Neural cell (in vitro differentiated cells): ENCODE data around the gene AMIGO2. TPM values are rescaled to one million over a fixed set of nuclear protein-coding genes. Genes with fewer than 3 reads are reported as not detected.

ENCODE experiments used
- H2AFZ ChIP-seq: fragments of 200-600, 300-800 bp; sonication (generic), shearing (Covaris generic); 2 replicates; pipeline ENCODE4 v1.6.0; 2014; ENCODE audit warnings: low read depth, mild to moderate bottlenecking, antibody characterized with exemption, low read length, moderate library complexity
- H3F3A ChIP-seq: fragments of 200-600 bp; shearing (Covaris generic); 2 replicates; pipeline ENCODE4 v1.6.1; 2016; ENCODE audit warnings: mild to moderate bottlenecking, moderate library complexity, mixed read lengths, antibody characterized with exemption, low read length; ENCODE audit not compliant: insufficient read depth, poor library complexity, severe bottlenecking
- H3K27ac ChIP-seq: fragments of 200-600, 300-800 bp; sonication (generic), shearing (Covaris generic); 2 replicates; pipeline ENCODE4 v1.5.1; 2014; ENCODE audit warnings: mild to moderate bottlenecking, low read length, moderate library complexity
- H3K27me3 ChIP-seq: fragments of 300-800, 200-600 bp; sonication (generic), shearing (Covaris generic); 2 replicates; pipeline ENCODE4 v1.6.0; 2014; ENCODE audit warnings: mild to moderate bottlenecking, low read depth, low read length, moderate library complexity; ENCODE audit not compliant: insufficient read depth
- H3K36me3 ChIP-seq: fragments of 300-800, 200-600 bp; sonication (generic), shearing (Covaris generic); 2 replicates; pipeline ENCODE4 v1.5.1; 2014; ENCODE audit warnings: mild to moderate bottlenecking, antibody characterized with exemption, low read length, moderate library complexity; ENCODE audit not compliant: insufficient read depth
- H3K4me2 ChIP-seq: fragments of 300-800, 200-600 bp; sonication (generic), shearing (Covaris generic); 2 replicates; pipeline ENCODE4 v1.6.0; 2014; ENCODE audit warnings: mild to moderate bottlenecking, low read length
- H3K4me3 ChIP-seq: fragments of 300-800, 200-600 bp; sonication (generic), shearing (Covaris generic); 2 replicates; pipeline ENCODE4 v1.5.1; 2014; ENCODE audit warnings: mild to moderate bottlenecking, low read length, moderate library complexity
- H3K79me2 ChIP-seq: fragments of 200-600 bp; shearing (Covaris generic); replicated peaks from 2 replicates; pipeline ENCODE4 v1.6.0; 2014; ENCODE audit warnings: mild to moderate bottlenecking, low read length, moderate library complexity; ENCODE audit not compliant: insufficient read depth
- H3K9ac ChIP-seq: fragments of 300-800, 200-600 bp; sonication (generic), shearing (Covaris generic); 2 replicates; pipeline ENCODE4 v1.6.1; 2016; ENCODE audit warnings: mild to moderate bottlenecking, low read length, mixed read lengths
- H3K9me2 ChIP-seq: fragments of 200-600 bp; shearing (Covaris generic); 2 replicates; pipeline ENCODE4 v1.6.1; 2016; ENCODE audit warnings: mild to moderate bottlenecking, low read length, mixed read lengths; ENCODE audit not compliant: insufficient read depth
- H3K9me3 ChIP-seq: fragments of 200-600, 300-800 bp; sonication (generic), shearing (Covaris generic); 2 replicates; pipeline ENCODE4 v1.6.1; 2016; ENCODE audit warnings: mild to moderate bottlenecking, mixed run types, low read length, moderate library complexity, mixed read lengths
- H4K20me1 ChIP-seq: fragments of 200-600 bp; shearing (Covaris generic); 2 replicates; pipeline ENCODE4 v1.6.1; 2016; ENCODE audit warnings: mild to moderate bottlenecking, mixed run types; ENCODE audit not compliant: insufficient read depth
- EP300 ChIP-seq: fragments of 450-650 bp; conservative IDR thresholded peaks from 2 replicates; pipeline ENCODE4 v1.6.1; 2014; ENCODE audit warnings: antibody characterized with exemption, mild to moderate bottlenecking, moderate library complexity; ENCODE audit not compliant: poor library complexity, severe bottlenecking
- EZH2 ChIP-seq: fragments of 200-600, 300-800 bp; shearing (Covaris generic), sonication (generic); IDR thresholded peaks from 2 replicates; pipeline ENCODE4 v1.6.1; 2014; ENCODE audit warnings: antibody characterized with exemption, low read length, borderline replicate concordance, mild to moderate bottlenecking; ENCODE audit not compliant: insufficient read depth, poor library complexity, severe bottlenecking
- MXI1 ChIP-seq: fragments of 450-650 bp; conservative IDR thresholded peaks from 2 replicates; pipeline ENCODE4 v1.6.1; 2014; ENCODE audit warnings: antibody characterized with exemption, mild to moderate bottlenecking; ENCODE audit not compliant: poor library complexity, severe bottlenecking
- POLR2AphosphoS5 ChIP-seq: IDR thresholded peaks from 2 replicates; pipeline ENCODE4 v1.6.1; 2012
- RAD21 ChIP-seq: fragments of 450-650 bp; conservative IDR thresholded peaks from 2 replicates; pipeline ENCODE4 v1.6.1; 2014; ENCODE audit warnings: antibody characterized with exemption, mild to moderate bottlenecking, moderate library complexity
- REST ChIP-seq: IDR thresholded peaks from 2 replicates; pipeline ENCODE4 v1.6.1; 2012; ENCODE audit warnings: borderline replicate concordance
- SMC3 ChIP-seq: fragments of 450-650 bp; conservative IDR thresholded peaks from 2 replicates; pipeline ENCODE4 v1.6.1; 2014; ENCODE audit warnings: antibody characterized with exemption, mild to moderate bottlenecking, moderate library complexity; ENCODE audit not compliant: poor library complexity
- TAF1 ChIP-seq: IDR thresholded peaks from 2 replicates; pipeline ENCODE4 v1.6.1; 2012; ENCODE audit warnings: low read depth
- polyA plus RNA-seq: library from polyadenylated mRNA; depleted of rRNA; stranded (reverse); fragments of >200 nt; gene quantifications from 2 replicates; pipeline ENCODE4 v1.2.3, GENCODE V29; 2014
- TF ChIP-seq, protein P1 (sequence below): fragments of 450-650 bp; IDR thresholded peaks from 2 replicates; pipeline ENCODE4 v1.5.1; 2014; ENCODE audit warnings: antibody characterized with exemption, mild to moderate bottlenecking, moderate library complexity; ENCODE audit not compliant: poor library complexity, severe bottlenecking

Gene AMIGO2
- polyA plus RNA-seq, 1 donor from 2014 or later: 3.1 TPM

- Histone ChIP-seq H3K9me3 (no peaks in the 10 kb centered on the region), H3K9me2 (no peaks in the 10 kb centered on the region), H3K27ac (no peak overlapping the region), H3K79me2 (no peaks in the 10 kb centered on the region), H4K20me1 (no peaks in the 10 kb centered on the region), H3K27me3 (no peaks in the 10 kb centered on the region), H3K9ac (no peak overlapping the region), H3K4me2 (no peak overlapping the region), H3K36me3 (no peaks in the 10 kb centered on the region), H2AFZ (no peak overlapping the region), H3F3A (no peaks in the 10 kb centered on the region), H3K4me3 (no peak overlapping the region)
- TF ChIP-seq EP300: no peak
- TF ChIP-seq POLR2AphosphoS5: no peak
- TF ChIP-seq TAF1: no peak
- TF ChIP-seq, protein P1, sequence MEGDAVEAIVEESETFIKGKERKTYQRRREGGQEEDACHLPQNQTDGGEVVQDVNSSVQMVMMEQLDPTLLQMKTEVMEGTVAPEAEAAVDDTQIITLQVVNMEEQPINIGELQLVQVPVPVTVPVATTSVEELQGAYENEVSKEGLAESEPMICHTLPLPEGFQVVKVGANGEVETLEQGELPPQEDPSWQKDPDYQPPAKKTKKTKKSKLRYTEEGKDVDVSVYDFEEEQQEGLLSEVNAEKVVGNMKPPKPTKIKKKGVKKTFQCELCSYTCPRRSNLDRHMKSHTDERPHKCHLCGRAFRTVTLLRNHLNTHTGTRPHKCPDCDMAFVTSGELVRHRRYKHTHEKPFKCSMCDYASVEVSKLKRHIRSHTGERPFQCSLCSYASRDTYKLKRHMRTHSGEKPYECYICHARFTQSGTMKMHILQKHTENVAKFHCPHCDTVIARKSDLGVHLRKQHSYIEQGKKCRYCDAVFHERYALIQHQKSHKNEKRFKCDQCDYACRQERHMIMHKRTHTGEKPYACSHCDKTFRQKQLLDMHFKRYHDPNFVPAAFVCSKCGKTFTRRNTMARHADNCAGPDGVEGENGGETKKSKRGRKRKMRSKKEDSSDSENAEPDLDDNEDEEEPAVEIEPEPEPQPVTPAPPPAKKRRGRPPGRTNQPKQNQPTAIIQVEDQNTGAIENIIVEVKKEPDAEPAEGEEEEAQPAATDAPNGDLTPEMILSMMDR: no peak
- TF ChIP-seq REST: no peak
Observed at GRCh38 chr12:47122602-47123001, 42.8 kb upstream of the AMIGO2 start.

DNA sequence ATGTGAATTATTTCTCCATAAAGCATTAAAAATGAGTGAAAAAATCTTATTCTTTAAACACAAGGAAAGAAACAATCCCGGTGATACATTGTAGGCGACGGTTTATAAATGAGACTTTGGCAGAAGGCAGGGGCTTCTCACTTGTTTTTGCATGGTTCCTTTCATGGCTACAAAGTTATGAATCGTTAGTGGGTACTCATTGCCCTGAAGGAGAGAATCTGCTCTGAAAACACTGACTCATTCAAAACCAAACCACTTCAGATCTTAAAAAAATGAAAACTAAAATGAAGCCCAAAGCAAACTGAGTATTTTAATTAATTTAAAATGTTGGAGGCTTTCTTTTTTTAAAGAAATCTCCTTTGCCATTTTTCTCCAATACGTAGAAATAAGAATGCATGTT lies 41.4 kb upstream of the AMIGO2 start:
- H3K27ac ChIP-seq: no peak overlapping the region
- H3K4me2 ChIP-seq: no peak overlapping the region
- H3K9ac ChIP-seq: no peak overlapping the region
- no peaks in the 10 kb centered on the region for H4K20me1 ChIP-seq
- H3F3A ChIP-seq: no peaks in the 10 kb centered on the region
- H2AFZ ChIP-seq: no peak overlapping the region
- H3K9me2 ChIP-seq: no peaks in the 10 kb centered on the region
- no peaks in the 10 kb centered on the region for H3K79me2 ChIP-seq
- H3K27me3 ChIP-seq: no peaks in the 10 kb centered on the region
- H3K9me3 ChIP-seq: no peaks in the 10 kb centered on the region
- H3K36me3 ChIP-seq: no peaks in the 10 kb centered on the region
- TF ChIP-seq EZH2: no peak
- no peak for TF ChIP-seq MXI1
- no peak for TF ChIP-seq REST
- no peak for TF ChIP-seq TAF1
- TF ChIP-seq RAD21: no peak
- no peak for TF ChIP-seq EP300
- no peak for TF ChIP-seq SMC3
- TF ChIP-seq POLR2AphosphoS5: no peak
- TF ChIP-seq, protein P1: no peak
- no peak overlapping the region for H3K4me3 ChIP-seq
